Retinal pigment epithelial cell (primary cell): ENCODE results near the gene DAZL.

Source experiments
- DNase-seq: peaks from one replicate; pipeline ENCODE4 v3.0.0-alpha.2; 2010; ENCODE audit warnings: low read depth
- H3K4me3 ChIP-seq: 2 replicates; pipeline ENCODE4 v1.5.1; 2011; ENCODE audit warnings: mild to moderate bottlenecking, low read length, control low read depth, moderate library complexity
- CTCF ChIP-seq: conservative IDR thresholded peaks from 2 replicates; pipeline ENCODE4 v1.5.1; 2011; ENCODE audit warnings: low read depth, low read length, control low read depth, inconsistent platforms

DAZL gene

GRCh38 chr3:16596352-16597032, 8.7 kb downstream of the DAZL start:
- no peak for DNase-seq
- H3K4me3 ChIP-seq = no peak overlapping the region
- no peak for TF ChIP-seq CTCF

GRCh38 chr3:16595778-16596177, 9.4 kb downstream of the DAZL start:
- TF ChIP-seq CTCF = no peak
- no peak for DNase-seq
- H3K4me3 ChIP-seq = no peak overlapping the region

GRCh38 chr3:16589867-16590624, 15.2 kb downstream of the DAZL start:
- H3K4me3 ChIP-seq = no peak overlapping the region
- DNase-seq = no peak
- no peak for TF ChIP-seq CTCF

- TF ChIP-seq CTCF = no peak
- no peak for DNase-seq
- no peak overlapping the region for H3K4me3 ChIP-seq
Observed at GRCh38 chr3:16589120-16589519, 16.1 kb downstream of the DAZL start.

GRCh38 chr3:16587681-16588060, 17.6 kb downstream of the DAZL start:
- peak; percentile 17 for DNase-seq

GRCh38 chr3:16587047-16587680, 18.1 kb downstream of the DAZL start:
- no peak overlapping the region for H3K4me3 ChIP-seq
- no peak for TF ChIP-seq CTCF
- no peak for DNase-seq

More at GRCh38 chr3:16587681-16588060, 17.6 kb downstream of the DAZL start:
- no peak for TF ChIP-seq CTCF
- H3K4me3 ChIP-seq = no peak overlapping the region
